Adipocyte (in vitro differentiated cells): ENCODE results near the gene ZBP1.

Source experiments
- DNase-seq: peaks from one replicate; pipeline ENCODE4 v3.0.0-alpha.2; 2015; ENCODE audit warnings: low read depth
- H3K27me3 ChIP-seq: replicated peaks from 2 replicates; pipeline ENCODE4 v1.7.0; 2013; ENCODE audit warnings: mild to moderate bottlenecking, low read length, moderate library complexity; ENCODE audit not compliant: control insufficient read depth, insufficient read depth
- H3K36me3 ChIP-seq: 2 replicates; pipeline ENCODE4 v1.7.0; 2013; ENCODE audit warnings: low read length, mild to moderate bottlenecking, moderate library complexity; ENCODE audit not compliant: control insufficient read depth, insufficient read depth, severe bottlenecking
- H3K4me1 ChIP-seq: 2 replicates; pipeline ENCODE4 v1.7.0; 2013; ENCODE audit warnings: mild to moderate bottlenecking, low read length, moderate library complexity; ENCODE audit not compliant: control insufficient read depth, insufficient read depth
- H3K4me3 ChIP-seq: 2 replicates; pipeline ENCODE4 v1.7.0; 2013; ENCODE audit warnings: mild to moderate bottlenecking, low read length, moderate library complexity
- H3K9ac ChIP-seq: 2 replicates; pipeline ENCODE4 v1.7.0; 2013; ENCODE audit warnings: mild to moderate bottlenecking, low read length, moderate library complexity
- H3K9me3 ChIP-seq: 2 replicates; pipeline ENCODE4 v1.7.0; 2013; ENCODE audit warnings: mild to moderate bottlenecking, low read length, moderate library complexity; ENCODE audit not compliant: control insufficient read depth

ZBP1 gene

GRCh38 chr20:57656821-57657534 is 36.8 kb upstream of the ZBP1 start:
- Histone ChIP-seq H3K9ac (no peak overlapping the region), H3K9me3 (no peaks in the 10 kb centered on the region), H3K4me3 (no peak overlapping the region), H3K4me1 (no peaks in the 10 kb centered on the region), H3K27me3 (no peaks in the 10 kb centered on the region), H3K36me3 (peaks cover 30% of the 10 kb centered on the region)
- no peak for DNase-seq

DNA sequence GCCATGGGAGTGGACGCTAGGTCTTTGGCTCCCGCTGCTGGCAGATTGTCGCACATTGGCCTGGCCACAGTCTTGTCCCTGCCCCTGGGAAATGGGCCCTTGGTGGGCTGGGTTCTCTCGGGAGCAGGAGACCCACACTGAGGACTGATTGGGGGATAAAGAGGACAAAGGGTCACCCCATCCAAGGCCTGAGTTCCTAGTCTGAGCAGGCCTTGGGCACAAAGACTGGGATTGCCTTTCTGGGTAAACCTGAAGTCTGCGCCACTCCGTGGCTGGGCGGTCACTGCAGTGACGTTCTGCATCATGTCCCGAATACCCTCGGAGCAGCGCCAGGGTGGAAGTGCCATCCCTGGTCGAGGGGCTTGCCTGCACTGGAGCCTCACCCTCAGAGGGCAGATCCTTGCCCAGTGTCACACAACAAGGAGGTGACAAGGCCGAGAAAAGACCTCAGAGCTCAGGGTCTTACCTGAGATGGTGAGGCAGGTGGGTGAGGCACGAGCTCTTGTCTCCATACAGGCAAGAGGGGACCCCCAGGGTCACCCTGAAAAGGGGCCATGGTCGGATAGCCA is 36.1 kb upstream of the ZBP1 start:
- H3K9ac ChIP-seq = no peak overlapping the region
- H3K4me1 ChIP-seq = no peaks in the 10 kb centered on the region
- no peak overlapping the region for H3K4me3 ChIP-seq
- H3K27me3 ChIP-seq = no peaks in the 10 kb centered on the region
- no peaks in the 10 kb centered on the region for H3K9me3 ChIP-seq
- H3K36me3 ChIP-seq = peaks cover 35% of the 10 kb centered on the region
- DNase-seq = no peak

DNA sequence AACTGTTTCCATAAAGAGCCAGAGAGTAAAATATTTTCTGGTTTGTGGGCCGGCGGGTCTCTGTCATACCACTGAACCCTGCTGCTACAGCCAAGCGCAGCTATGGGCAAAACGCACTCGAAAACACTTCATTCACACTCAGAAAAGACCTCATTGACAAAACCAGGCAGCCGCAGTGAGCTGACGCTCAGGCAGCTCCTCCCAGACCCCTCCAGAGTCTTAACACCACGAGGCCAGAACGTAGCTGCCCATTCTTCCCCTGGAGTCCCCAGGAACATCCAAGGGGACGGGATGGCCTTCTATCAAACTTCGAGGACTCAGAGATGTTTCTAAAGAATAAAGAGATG is 35.6 kb upstream of the ZBP1 start:
- no peak for DNase-seq
- Histone ChIP-seq H3K4me1 (no peaks in the 10 kb centered on the region), H3K27me3 (no peaks in the 10 kb centered on the region), H3K9me3 (no peaks in the 10 kb centered on the region), H3K36me3 (peaks cover 36% of the 10 kb centered on the region), H3K4me3 (no peak overlapping the region), H3K9ac (no peak overlapping the region)

DNA sequence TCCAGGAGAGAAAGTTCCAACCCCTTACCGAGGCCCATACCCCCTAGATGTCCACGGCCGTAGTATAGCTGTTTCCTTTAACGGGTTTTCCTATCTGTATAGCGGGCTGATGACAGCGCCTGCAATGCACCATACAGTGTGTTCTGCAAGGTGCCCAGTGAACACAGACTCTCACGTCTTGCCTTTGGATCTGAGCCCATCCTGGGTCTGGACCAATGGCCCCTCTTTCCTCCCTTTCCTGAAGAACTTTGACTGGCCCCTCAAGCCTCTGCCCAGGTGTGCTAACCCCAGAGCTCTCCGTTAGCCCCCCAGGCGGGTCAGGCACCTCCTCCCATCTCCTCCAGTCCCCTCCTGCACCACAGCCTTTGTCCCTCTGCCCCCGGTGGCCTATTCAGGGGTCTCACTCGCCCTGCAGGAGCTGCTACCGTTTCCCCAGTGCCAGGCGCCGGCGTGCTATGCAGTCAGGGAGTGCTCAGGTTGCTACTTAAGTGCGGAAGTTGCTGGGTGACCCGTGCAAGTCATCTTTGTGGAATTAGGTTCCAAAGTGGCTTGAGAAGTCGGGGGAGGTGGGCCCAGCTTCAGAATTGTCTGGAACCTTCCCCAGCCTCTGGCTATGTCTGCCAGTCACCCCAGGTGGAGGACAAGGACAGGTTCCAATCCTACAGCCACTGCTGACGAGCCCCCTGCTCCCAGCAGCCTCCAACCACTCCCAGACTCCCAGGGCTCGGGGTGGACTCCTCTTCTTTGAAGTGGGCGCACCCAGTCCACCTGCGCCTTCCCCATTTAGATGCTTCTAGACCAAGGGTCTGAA is 35.0 kb upstream of the ZBP1 start:
- H3K27me3 ChIP-seq = no peaks in the 10 kb centered on the region
- H3K9ac ChIP-seq = no peak overlapping the region
- no peak overlapping the region for H3K4me3 ChIP-seq
- DNase-seq = no peak
- H3K36me3 ChIP-seq = peaks cover 41% of the 10 kb centered on the region
- no peaks in the 10 kb centered on the region for H3K4me1 ChIP-seq
- no peaks in the 10 kb centered on the region for H3K9me3 ChIP-seq

DNA sequence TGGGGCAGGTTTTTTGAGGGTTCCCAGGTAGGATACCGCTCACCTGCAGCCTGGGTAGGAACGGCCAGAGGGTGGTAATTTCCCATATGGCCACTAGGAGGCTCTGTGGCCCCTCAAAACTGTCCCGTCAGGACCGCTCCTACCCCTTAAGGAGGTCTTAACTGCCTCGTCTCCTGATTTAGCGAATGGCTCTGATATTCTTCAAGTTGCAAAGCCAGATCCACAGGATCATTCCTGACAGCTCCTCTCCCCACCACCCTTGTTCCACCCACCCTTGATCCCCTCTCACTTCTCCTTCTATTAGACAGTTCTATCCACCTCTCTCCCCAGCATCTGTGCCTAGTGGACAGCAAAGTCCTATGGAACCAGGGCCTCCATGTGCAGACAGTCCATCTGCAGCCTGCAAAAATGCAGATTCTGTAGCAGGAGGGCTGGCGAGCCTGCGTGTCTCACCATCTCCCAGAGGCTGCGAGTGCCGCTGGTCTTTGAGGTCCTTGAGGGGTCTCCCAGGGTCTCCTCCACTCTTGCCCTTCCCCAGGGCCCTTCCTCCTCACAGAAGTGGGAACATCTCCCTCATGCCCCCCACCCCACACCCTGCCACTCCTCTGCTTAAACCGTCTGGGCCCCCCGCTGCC is 34.3 kb upstream of the ZBP1 start:
- H3K36me3 ChIP-seq = peaks cover 43% of the 10 kb centered on the region
- H3K27me3 ChIP-seq = peaks cover under 1% of the 10 kb centered on the region
- H3K9me3 ChIP-seq = no peaks in the 10 kb centered on the region
- no peaks in the 10 kb centered on the region for H3K4me1 ChIP-seq
- no peak overlapping the region for H3K4me3 ChIP-seq
- peak; percentile 71 for DNase-seq
- H3K9ac ChIP-seq = no peak overlapping the region

DNA sequence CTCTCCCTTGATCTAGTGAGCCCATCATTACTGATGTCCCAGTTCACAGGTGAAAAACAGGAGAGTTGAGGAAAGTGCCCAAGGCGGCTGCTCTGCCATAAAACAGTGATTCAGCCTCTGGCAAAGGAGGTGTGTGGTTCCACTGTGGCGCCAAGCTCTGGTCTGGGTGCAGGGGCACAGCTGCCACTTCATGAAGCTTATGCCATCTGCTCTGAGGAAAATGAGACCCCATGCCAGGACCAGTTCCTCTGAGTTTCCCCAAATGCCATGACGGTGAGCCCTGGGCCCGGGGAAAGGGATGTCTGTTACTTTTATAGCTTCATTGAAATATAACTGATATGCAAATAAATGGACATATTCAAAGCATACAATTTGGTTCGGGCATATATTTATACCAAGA is 33.7 kb upstream of the ZBP1 start:
- no peak overlapping the region for H3K4me3 ChIP-seq
- peaks cover 38% of the 10 kb centered on the region for H3K36me3 ChIP-seq
- no peak for DNase-seq
- H3K4me1 ChIP-seq = no peaks in the 10 kb centered on the region
- peaks cover 6% of the 10 kb centered on the region for H3K27me3 ChIP-seq
- no peak overlapping the region for H3K9ac ChIP-seq
- no peaks in the 10 kb centered on the region for H3K9me3 ChIP-seq

- DNase-seq = no peak
- Histone ChIP-seq H3K9me3 (no peaks in the 10 kb centered on the region), H3K4me3 (no peak overlapping the region), H3K9ac (no peak overlapping the region), H3K4me1 (no peaks in the 10 kb centered on the region), H3K36me3 (peaks cover 34% of the 10 kb centered on the region), H3K27me3 (peaks cover 9% of the 10 kb centered on the region)
These were observed 33.3 kb upstream of the ZBP1 start for GRCh38 chr20:57653546-57653900.

GRCh38 chr20:57652606-57653545 is 32.6 kb upstream of the ZBP1 start:
- Histone ChIP-seq H3K9ac (no peak overlapping the region), H3K27me3 (peaks cover 9% of the 10 kb centered on the region), H3K9me3 (no peaks in the 10 kb centered on the region), H3K36me3 (peaks cover 29% of the 10 kb centered on the region), H3K4me3 (no peak overlapping the region), H3K4me1 (no peaks in the 10 kb centered on the region)
- no peak for DNase-seq

DNA sequence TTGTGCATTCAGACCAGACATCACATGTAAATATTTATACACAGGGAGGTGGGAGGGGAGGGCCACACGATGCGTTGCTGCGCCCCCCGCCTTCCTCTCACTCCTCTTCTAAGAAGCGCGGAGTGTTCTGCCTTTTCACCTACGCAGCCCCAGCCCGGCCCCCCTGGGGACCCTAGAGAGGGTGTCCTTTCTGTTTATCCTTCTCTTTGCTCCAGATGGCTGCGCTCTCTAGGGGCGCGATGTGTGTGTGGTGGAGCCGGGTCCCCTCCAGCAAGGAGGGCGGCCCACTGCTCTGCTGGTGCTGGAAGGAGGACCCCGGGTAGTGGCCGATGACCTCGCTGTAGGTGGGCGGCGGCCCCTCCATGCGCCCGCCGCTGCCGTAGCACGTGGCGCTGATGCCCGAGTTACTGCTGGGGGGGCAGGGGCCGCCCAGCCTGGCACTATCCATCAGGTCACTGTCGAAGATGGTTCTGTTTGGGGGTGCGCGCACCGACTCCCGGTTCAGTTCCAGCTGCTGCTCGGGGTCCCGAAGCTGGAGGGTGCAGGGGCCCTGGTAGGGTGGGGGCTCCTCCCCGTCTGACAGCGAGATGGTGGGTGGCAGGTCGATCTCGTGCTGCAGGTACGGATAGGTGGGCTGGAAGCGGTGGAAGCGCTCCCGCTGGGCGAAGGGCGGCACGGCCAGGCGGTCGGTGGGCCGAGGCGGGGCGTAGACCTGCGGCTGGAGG is 31.8 kb upstream of the ZBP1 start:
- Histone ChIP-seq H3K9ac (no peak overlapping the region), H3K4me1 (no peaks in the 10 kb centered on the region), H3K4me3 (no peak overlapping the region), H3K27me3 (peaks cover 9% of the 10 kb centered on the region), H3K36me3 (peaks cover 22% of the 10 kb centered on the region), H3K9me3 (no peaks in the 10 kb centered on the region)
- DNase-seq = no peak

GRCh38 chr20:57650756-57651483 is 30.7 kb upstream of the ZBP1 start:
- no peak overlapping the region for H3K9ac ChIP-seq
- H3K4me1 ChIP-seq = no peaks in the 10 kb centered on the region
- H3K36me3 ChIP-seq = peaks cover 17% of the 10 kb centered on the region
- H3K27me3 ChIP-seq = peaks cover 9% of the 10 kb centered on the region
- H3K4me3 ChIP-seq = no peak overlapping the region
- H3K9me3 ChIP-seq = peaks cover 4% of the 10 kb centered on the region
- DNase-seq = no peak
